OCI-LY7 (cell line): ENCODE data around the gene FBLN5. TPM values are rescaled to one million over a fixed set of nuclear protein-coding genes. Genes with fewer than 3 reads are reported as not detected.

Experiments used
- BruUV-seq: library from RNA; stranded (reverse); fragments of 400-500 nt; replicated peaks from 2 replicates; lab custom pipeline; 2021; lab: Mats Ljungman, UMichigan
- CTCF ChIA-PET: fragments of 300-600 bp; sonication (Branson Sonifier 250); formaldehyde crosslinking; loops from one replicate; lab custom pipeline; 2022; ENCODE audit warnings: antibody characterized with exemption; ENCODE audit not compliant: unreplicated experiment; lab: Charles Lee
- POLR2A ChIA-PET: fragments of 300-600 bp; sonication (Branson Sonifier 250); formaldehyde crosslinking; loops from one replicate; lab custom pipeline; 2022; ENCODE audit warnings: antibody characterized with exemption; lab: Charles Lee
- DNase-seq: peaks from one replicate; pipeline ENCODE4 v3.0.0-alpha.2; 2015; ENCODE audit warnings: low spot score
- H2AFZ ChIP-seq: fragments of 200-600 bp; sonication (generic), shearing (Covaris generic); 2 replicates; pipeline ENCODE4 v1.6.1; 2014; ENCODE audit warnings: mild to moderate bottlenecking, antibody characterized with exemption, low read length, moderate library complexity
- H3K27ac ChIP-seq: fragments of 200-600 bp; sonication (generic); 2 replicates; pipeline ENCODE4 v1.5.1; 2014; ENCODE audit warnings: mixed run types, low read depth, mild to moderate bottlenecking, moderate library complexity, low read length, inconsistent platforms; ENCODE audit not compliant: poor library complexity, severe bottlenecking
- H3K36me3 ChIP-seq: fragments of 200-600 bp; sonication (generic); 2 replicates; pipeline ENCODE4 v1.6.1; 2014; ENCODE audit warnings: mild to moderate bottlenecking, antibody characterized with exemption, low read length, moderate library complexity, mixed read lengths; ENCODE audit not compliant: insufficient read depth
- H3K4me1 ChIP-seq: fragments of 200-600 bp; sonication (generic); 2 replicates; pipeline ENCODE4 v1.5.1; 2014; ENCODE audit warnings: mild to moderate bottlenecking, low read length; ENCODE audit not compliant: insufficient read depth, poor library complexity, severe bottlenecking
- H3K4me2 ChIP-seq: fragments of 200-600 bp; sonication (generic); 2 replicates; pipeline ENCODE4 v1.6.1; 2014; ENCODE audit warnings: mild to moderate bottlenecking, low read length
- H3K4me3 ChIP-seq: fragments of 200-600 bp; sonication (generic); 2 replicates; pipeline ENCODE4 v1.5.1; 2014; ENCODE audit warnings: mild to moderate bottlenecking, low read depth, low read length; ENCODE audit not compliant: poor library complexity, severe bottlenecking
- H3K79me2 ChIP-seq: fragments of 200-600 bp; sonication (generic); 2 replicates; pipeline ENCODE4 v1.6.1; 2016; ENCODE audit warnings: low read depth, mild to moderate bottlenecking, low read length, moderate library complexity, mixed read lengths; ENCODE audit not compliant: insufficient read depth
- H3K9me2 ChIP-seq: fragments of 200-600 bp; sonication (generic); 2 replicates; pipeline ENCODE4 v1.6.1; 2016; ENCODE audit warnings: mild to moderate bottlenecking, low read length, mixed read lengths; ENCODE audit not compliant: insufficient read depth
- H3K9me3 ChIP-seq: fragments of 200-600 bp; sonication (generic); 2 replicates; pipeline ENCODE4 v1.6.1; 2014; ENCODE audit warnings: mild to moderate bottlenecking, mixed run types, low read length, mixed read lengths
- H4K20me1 ChIP-seq: fragments of 200-600 bp; sonication (generic); 2 replicates; pipeline ENCODE4 v1.6.1; 2014; ENCODE audit warnings: mild to moderate bottlenecking, antibody characterized with exemption, low read length, moderate library complexity, mixed read lengths; ENCODE audit not compliant: insufficient read depth
- EZH2phosphoT487 ChIP-seq: fragments of 200-600 bp; sonication (generic); IDR thresholded peaks from 2 replicates; pipeline ENCODE4 v1.6.1; 2018; ENCODE audit warnings: low read depth, borderline replicate concordance, mild to moderate bottlenecking, mixed run types, antibody characterized with exemption, low read length, moderate library complexity, mixed read lengths
- intact Hi-C: fragments of 100-400 bp; cut with micrococcal nuclease; formaldehyde crosslinking; loops from one replicate; pipeline ENCODE4 v1.10.0; 2022; ENCODE audit not compliant: unreplicated experiment
- total RNA-seq, 2 experiments: library from RNA; depleted of rRNA in 1 of 2; stranded (reverse); fragments of >200 nt in 1 of 2; shearing (Covaris generic) in 1 of 2; gene quantifications; 2 replicates each; pipeline ENCODE4 v1.2.3, GENCODE V29; 2014 to 2022
- TF ChIP-seq, protein P1 (sequence below): fragments of 200-600 bp; sonication (generic); conservative IDR thresholded peaks from 2 replicates; pipeline ENCODE4 v1.5.1; 2014; ENCODE audit warnings: mild to moderate bottlenecking, antibody characterized with exemption, low read length, moderate library complexity, mixed read lengths

Gene FBLN5
- total RNA-seq, 2 experiments from 2014 or later, result 0.91 to 2.3 TPM

DNA sequence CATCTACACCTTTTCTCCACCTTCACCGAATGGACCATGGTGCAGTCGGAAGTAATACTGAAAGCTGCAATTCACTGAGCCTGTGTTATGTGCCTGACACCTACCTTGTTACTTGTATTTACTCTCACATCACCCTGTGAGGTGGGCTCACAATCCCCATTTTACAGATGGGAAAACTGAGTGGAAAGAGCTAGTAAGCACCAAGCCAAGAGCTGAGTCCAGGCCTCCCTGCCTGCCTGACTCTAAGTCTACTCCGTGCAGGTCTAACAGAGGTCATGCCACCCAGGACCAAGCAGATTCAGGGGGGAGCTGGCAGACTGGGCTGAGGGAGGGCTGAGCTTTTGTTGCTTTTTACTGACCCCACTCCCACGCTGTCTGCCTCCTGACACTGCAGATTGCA is 51.1 kb downstream of the FBLN5 start:
- Histone ChIP-seq H3K4me3 (no peak overlapping the region), H4K20me1 (no peaks in the 10 kb centered on the region), H3K9me2 (no peaks in the 10 kb centered on the region), H2AFZ (no peak overlapping the region), H3K4me2 (no peak overlapping the region), H3K79me2 (no peaks in the 10 kb centered on the region), H3K4me1 (no peaks in the 10 kb centered on the region), H3K36me3 (no peaks in the 10 kb centered on the region), H3K27ac (no peak overlapping the region), H3K9me3 (no peaks in the 10 kb centered on the region)
- no peak for DNase-seq
- no TSS peak for BruUV-seq
- no peak for TF ChIP-seq EZH2phosphoT487
- TF ChIP-seq, protein P1, sequence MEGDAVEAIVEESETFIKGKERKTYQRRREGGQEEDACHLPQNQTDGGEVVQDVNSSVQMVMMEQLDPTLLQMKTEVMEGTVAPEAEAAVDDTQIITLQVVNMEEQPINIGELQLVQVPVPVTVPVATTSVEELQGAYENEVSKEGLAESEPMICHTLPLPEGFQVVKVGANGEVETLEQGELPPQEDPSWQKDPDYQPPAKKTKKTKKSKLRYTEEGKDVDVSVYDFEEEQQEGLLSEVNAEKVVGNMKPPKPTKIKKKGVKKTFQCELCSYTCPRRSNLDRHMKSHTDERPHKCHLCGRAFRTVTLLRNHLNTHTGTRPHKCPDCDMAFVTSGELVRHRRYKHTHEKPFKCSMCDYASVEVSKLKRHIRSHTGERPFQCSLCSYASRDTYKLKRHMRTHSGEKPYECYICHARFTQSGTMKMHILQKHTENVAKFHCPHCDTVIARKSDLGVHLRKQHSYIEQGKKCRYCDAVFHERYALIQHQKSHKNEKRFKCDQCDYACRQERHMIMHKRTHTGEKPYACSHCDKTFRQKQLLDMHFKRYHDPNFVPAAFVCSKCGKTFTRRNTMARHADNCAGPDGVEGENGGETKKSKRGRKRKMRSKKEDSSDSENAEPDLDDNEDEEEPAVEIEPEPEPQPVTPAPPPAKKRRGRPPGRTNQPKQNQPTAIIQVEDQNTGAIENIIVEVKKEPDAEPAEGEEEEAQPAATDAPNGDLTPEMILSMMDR, result no peak
- ChIA-PET POLR2A (interaction anchor here (0.7 to 0.8 kb wide), 2 partner anchors 16 to 605 kb away, joined by 3 read pairs; no protein-coding TSS in a partner anchor), CTCF (no interaction called here)
- intact Hi-C loops, result loop anchor here (10.0 kb wide), 1 partner anchor 242 kb away; no protein-coding TSS in a partner anchor

- H3K9me2 ChIP-seq, result no peaks in the 10 kb centered on the region
- H3K4me2 ChIP-seq, result no peak overlapping the region
- no peak for DNase-seq
- H3K79me2 ChIP-seq, result no peaks in the 10 kb centered on the region
- intact Hi-C loops, result loop anchor here (10.0 kb wide), 1 partner anchor 239 kb away; no protein-coding TSS in a partner anchor
- TF ChIP-seq, protein P1, result no peak
- TF ChIP-seq EZH2phosphoT487, result no peak
- ChIA-PET POLR2A (no interaction called here), CTCF (no interaction called here)
- H3K36me3 ChIP-seq, result no peaks in the 10 kb centered on the region
- no peaks in the 10 kb centered on the region for H3K9me3 ChIP-seq
- H3K4me3 ChIP-seq, result no peak overlapping the region
- no peaks in the 10 kb centered on the region for H4K20me1 ChIP-seq
- H3K27ac ChIP-seq, result no peak overlapping the region
- H3K4me1 ChIP-seq, result no peaks in the 10 kb centered on the region
- no peak overlapping the region for H2AFZ ChIP-seq
- no TSS peak for BruUV-seq
These were observed 53.8 kb downstream of the FBLN5 start for GRCh38 chr14:91893669-91894068.

DNA sequence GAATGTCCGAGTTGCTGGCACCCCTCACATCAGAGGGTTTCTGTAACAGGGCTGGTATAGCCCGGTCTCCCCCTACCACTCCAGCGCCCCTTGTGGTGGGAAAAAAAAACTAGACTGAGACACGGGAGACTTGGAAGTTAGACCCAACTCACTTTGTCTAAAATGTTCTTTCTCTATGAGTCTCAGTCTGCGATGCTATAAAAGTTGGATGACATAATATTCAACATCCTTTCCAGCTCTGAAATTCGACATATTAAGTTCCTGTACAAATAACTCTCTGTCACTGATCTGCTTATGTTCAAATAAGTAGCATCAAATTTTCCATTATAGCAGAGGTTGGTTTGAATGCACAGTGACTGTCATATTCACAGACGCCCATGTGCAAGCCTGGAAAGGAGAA is 54.5 kb downstream of the FBLN5 start:
- H3K79me2 ChIP-seq, result no peaks in the 10 kb centered on the region
- no peak overlapping the region for H3K27ac ChIP-seq
- no peaks in the 10 kb centered on the region for H3K36me3 ChIP-seq
- H3K9me3 ChIP-seq, result no peaks in the 10 kb centered on the region
- H3K9me2 ChIP-seq, result no peaks in the 10 kb centered on the region
- intact Hi-C loops, result loop anchor here (10.0 kb wide), 1 partner anchor 238 kb away; no protein-coding TSS in a partner anchor
- H3K4me3 ChIP-seq, result no peak overlapping the region
- H2AFZ ChIP-seq, result no peak overlapping the region
- TF ChIP-seq, protein P1, result peak; percentile 91
- TF ChIP-seq EZH2phosphoT487, result no peak
- H3K4me1 ChIP-seq, result no peaks in the 10 kb centered on the region
- ChIA-PET CTCF (no interaction called here), POLR2A (no interaction called here)
- no TSS peak for BruUV-seq
- no peak overlapping the region for H3K4me2 ChIP-seq
- peak; percentile 48 for DNase-seq
- H4K20me1 ChIP-seq, result no peaks in the 10 kb centered on the region
